Measurements from ENCODE around the gene UBASH3B.

Gene UBASH3B

GRCh38 chr11:122633219-122633829 is 22.2 kb upstream of the UBASH3B start:
- Mint-ChIP-seq H3K27ac (no peak overlapping the region), H3K4me3 (no peak overlapping the region), H3K9me3 (no peaks in the 10 kb centered on the region)

GRCh38 chr11:122634501-122634900 is 21.0 kb upstream of the UBASH3B start:
- peaks cover 11% of the 10 kb centered on the region for H3K4me1 Mint-ChIP-seq (ENCODE audit: low read depth)

More at GRCh38 chr11:122633219-122633829, 22.2 kb upstream of the UBASH3B start:
- no peaks in the 10 kb centered on the region for H3K27me3 Mint-ChIP-seq
- peaks cover 17% of the 10 kb centered on the region for H3K4me1 Mint-ChIP-seq (ENCODE audit: low read depth)
- H3K36me3 Mint-ChIP-seq (ENCODE audit: low read depth) = no peaks in the 10 kb centered on the region
- no peak for DNase-seq

GRCh38 chr11:122637541-122637940 is 18.0 kb upstream of the UBASH3B start:
- Mint-ChIP-seq H3K27me3 (no peaks in the 10 kb centered on the region), H3K4me1 (ENCODE audit: low read depth) (peaks cover 9% of the 10 kb centered on the region), H3K4me3 (no peak overlapping the region), H3K36me3 (ENCODE audit: low read depth) (no peaks in the 10 kb centered on the region), H3K27ac (no peak overlapping the region), H3K9me3 (no peaks in the 10 kb centered on the region)
- no peak for DNase-seq

More at GRCh38 chr11:122634501-122634900, 21.0 kb upstream of the UBASH3B start:
- Mint-ChIP-seq H3K36me3 (ENCODE audit: low read depth) (no peaks in the 10 kb centered on the region), H3K4me3 (no peak overlapping the region), H3K27me3 (no peaks in the 10 kb centered on the region), H3K27ac (no peak overlapping the region), H3K9me3 (no peaks in the 10 kb centered on the region)
- DNase-seq = no peak

DNA sequence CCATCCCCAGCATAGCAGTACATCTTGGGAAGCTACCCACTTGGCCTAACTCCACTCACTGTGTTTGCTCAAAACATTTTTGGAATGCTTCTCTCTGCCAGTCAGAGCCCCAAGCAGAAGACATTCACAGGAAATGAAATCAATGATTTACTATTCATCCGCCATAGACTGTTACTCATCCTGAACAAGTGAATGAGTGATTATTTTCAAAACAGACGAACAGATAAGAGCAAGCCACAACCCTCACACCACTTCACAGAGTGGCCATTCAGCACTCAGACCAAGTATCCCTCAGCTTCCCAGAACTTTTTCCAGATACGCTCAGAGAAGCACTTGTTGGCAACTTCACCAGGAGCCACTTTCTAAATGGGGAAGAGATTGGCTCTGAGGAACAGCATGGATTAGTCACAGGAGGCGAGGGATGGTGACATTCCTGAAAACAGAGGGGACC is 13.0 kb upstream of the UBASH3B start:
- no peak overlapping the region for H3K27ac Mint-ChIP-seq
- DNase-seq = no peak
- no peaks in the 10 kb centered on the region for H3K9me3 Mint-ChIP-seq
- H3K4me3 Mint-ChIP-seq = no peak overlapping the region
- H3K27me3 Mint-ChIP-seq = no peaks in the 10 kb centered on the region
- H3K4me1 Mint-ChIP-seq (ENCODE audit: low read depth) = peaks cover 23% of the 10 kb centered on the region
- no peaks in the 10 kb centered on the region for H3K36me3 Mint-ChIP-seq (ENCODE audit: low read depth)

- H3K36me3 Mint-ChIP-seq (ENCODE audit: low read depth) = no peaks in the 10 kb centered on the region
- DNase-seq = no peak
- no peaks in the 10 kb centered on the region for H3K27me3 Mint-ChIP-seq
- peaks cover 22% of the 10 kb centered on the region for H3K4me1 Mint-ChIP-seq (ENCODE audit: low read depth)
- H3K9me3 Mint-ChIP-seq = no peaks in the 10 kb centered on the region
- no peak overlapping the region for H3K4me3 Mint-ChIP-seq
- no peak overlapping the region for H3K27ac Mint-ChIP-seq
Measured at GRCh38 chr11:122642971-122643370, 12.6 kb upstream of the UBASH3B start.

DNA sequence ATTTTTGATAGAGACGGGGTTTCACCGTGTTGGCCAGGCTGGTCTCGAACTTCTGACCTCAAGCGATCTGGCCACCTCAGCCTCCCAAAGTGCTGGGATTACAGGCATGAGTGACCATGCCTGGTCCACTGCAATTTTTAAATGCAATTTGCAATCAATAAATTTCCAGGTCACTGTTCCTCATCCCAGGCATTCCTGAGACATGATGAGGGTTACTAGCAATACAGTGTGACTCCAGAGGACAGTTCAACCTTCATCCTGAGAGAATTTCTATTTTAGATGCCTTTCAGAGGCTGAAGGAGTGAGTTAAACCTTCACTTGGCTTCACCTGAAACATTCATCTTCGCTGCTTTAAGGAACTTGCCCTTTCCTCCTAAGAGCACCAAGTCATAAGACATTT is 9.7 kb upstream of the UBASH3B start:
- Mint-ChIP-seq H3K4me3 (no peak overlapping the region), H3K27ac (no peak overlapping the region), H3K4me1 (ENCODE audit: low read depth) (peaks cover 22% of the 10 kb centered on the region)

DNA sequence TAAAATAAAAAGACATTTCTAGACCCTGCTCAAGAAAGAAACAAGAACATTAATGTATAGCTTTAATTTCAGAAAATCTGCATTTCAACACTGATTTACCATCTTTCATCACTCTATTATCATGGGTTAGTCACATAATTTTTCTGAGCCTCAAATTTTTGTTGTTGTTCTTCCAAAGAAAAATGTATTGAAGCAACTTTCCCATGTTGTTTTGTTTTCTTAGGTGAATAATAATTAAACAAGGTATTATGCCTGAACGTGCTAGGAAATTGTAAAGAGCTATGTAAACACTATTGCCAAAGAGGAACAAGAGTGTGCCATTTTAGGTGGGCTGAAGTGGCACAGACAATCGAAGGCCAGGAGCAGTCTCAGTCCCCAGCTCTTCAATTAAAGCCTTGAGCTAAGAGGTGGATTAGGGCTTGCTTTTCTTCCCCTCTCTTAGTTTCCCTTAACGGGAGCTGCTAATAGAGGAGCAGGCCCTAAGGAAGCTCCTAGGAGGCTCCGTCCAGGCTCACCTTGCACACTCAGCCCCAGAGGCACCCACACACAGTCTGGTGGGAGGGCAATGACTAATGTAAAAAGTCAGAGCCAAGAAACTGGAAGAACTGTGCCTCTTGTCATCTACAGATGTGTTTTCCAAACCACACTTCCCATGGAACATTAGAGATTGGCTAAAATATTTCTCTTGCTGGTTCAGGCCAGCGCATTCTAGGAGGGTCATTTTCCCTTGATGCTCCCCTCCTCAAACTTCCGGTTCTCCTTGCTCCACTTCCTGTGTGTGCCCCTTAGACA is 8.8 kb upstream of the UBASH3B start:
- Mint-ChIP-seq H3K9me3 (no peaks in the 10 kb centered on the region), H3K27ac (no peak overlapping the region), H3K4me3 (no peak overlapping the region), H3K27me3 (no peaks in the 10 kb centered on the region), H3K36me3 (ENCODE audit: low read depth) (no peaks in the 10 kb centered on the region), H3K4me1 (ENCODE audit: low read depth) (peaks cover 22% of the 10 kb centered on the region)
- no peak for DNase-seq

More for the DNA sequence above, 9.7 kb upstream of the UBASH3B start:
- DNase-seq = no peak
- Mint-ChIP-seq H3K9me3 (no peaks in the 10 kb centered on the region), H3K36me3 (ENCODE audit: low read depth) (no peaks in the 10 kb centered on the region), H3K27me3 (no peaks in the 10 kb centered on the region)

- H3K27me3 Mint-ChIP-seq = peaks cover 2% of the 10 kb centered on the region
- no peak for DNase-seq
- peaks cover 17% of the 10 kb centered on the region for H3K4me1 Mint-ChIP-seq (ENCODE audit: low read depth)
- no peak overlapping the region for H3K4me3 Mint-ChIP-seq
- no peaks in the 10 kb centered on the region for H3K9me3 Mint-ChIP-seq
- H3K27ac Mint-ChIP-seq = no peak overlapping the region
- no peaks in the 10 kb centered on the region for H3K36me3 Mint-ChIP-seq (ENCODE audit: low read depth)
Measured at GRCh38 chr11:122647736-122648275, 7.7 kb upstream of the UBASH3B start.

DNA sequence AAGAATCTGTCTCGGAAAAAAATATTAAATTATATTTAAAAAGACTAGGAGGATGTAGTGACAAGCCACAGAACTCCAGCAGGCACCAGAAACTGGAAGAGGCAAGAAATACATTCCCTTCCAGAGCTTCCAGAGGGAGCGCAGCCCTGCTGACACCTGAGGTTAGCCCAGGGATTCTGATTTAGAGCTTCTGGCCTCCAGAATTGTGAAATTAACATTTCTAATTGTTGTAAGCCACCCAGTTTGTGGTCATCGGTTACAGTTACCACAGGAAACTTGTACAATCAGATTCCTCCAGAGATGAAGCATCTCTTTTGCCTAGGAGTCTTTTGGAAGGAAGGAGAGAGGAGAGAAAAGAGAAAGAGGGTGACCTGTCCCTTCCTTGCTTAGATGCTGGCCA is 6.4 kb upstream of the UBASH3B start:
- no peak overlapping the region for H3K4me3 Mint-ChIP-seq
- no peak overlapping the region for H3K27ac Mint-ChIP-seq
- H3K4me1 Mint-ChIP-seq (ENCODE audit: low read depth) = peaks cover 16% of the 10 kb centered on the region
- H3K36me3 Mint-ChIP-seq (ENCODE audit: low read depth) = no peaks in the 10 kb centered on the region
- no peak for DNase-seq
- no peaks in the 10 kb centered on the region for H3K9me3 Mint-ChIP-seq
- H3K27me3 Mint-ChIP-seq = peaks cover 2% of the 10 kb centered on the region

DNA sequence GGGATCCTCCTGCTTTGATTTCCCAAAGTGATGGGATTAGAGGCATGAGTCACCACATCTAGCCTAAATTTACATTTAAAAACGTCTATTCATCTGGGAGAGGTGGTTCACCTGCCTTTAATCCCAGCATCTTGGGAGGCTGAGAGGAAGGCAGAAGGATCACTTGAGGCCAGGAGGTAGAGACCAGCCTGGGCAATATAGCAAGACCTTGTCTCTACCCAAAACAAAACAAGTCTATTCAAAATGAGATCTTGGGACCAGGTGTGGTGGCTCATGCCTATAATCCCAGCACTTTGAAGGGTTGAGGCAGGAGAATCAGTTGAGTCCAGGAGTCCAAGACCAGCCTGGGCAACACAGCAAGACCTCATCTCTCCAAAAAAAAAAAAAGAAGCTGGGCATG is 4.9 kb upstream of the UBASH3B start:
- Mint-ChIP-seq H3K4me3 (no peak overlapping the region), H3K27me3 (peaks cover 5% of the 10 kb centered on the region), H3K9me3 (no peaks in the 10 kb centered on the region), H3K4me1 (ENCODE audit: low read depth) (peaks cover 21% of the 10 kb centered on the region), H3K27ac (no peak overlapping the region), H3K36me3 (ENCODE audit: low read depth) (peaks cover 4% of the 10 kb centered on the region)
- no peak for DNase-seq

DNA sequence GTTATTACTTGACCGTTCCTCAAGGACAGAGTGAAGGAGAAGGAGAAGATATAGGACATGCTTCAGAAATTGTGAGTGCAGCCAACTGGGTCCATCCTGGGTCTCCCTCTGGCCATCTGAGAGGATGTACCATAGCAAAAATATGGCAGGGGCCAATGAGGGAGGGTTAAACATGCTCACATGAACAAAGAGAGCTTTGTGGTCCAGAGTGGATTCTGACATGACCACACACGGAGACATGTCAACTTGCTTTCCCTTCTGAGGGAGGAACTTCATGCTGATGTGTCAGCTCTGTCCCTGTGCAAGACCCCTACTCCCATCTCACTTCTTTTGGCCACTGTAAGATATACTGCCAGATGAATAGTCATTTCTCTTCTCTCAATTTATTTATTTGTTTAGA is 3.0 kb upstream of the UBASH3B start:
- Mint-ChIP-seq H3K4me1 (ENCODE audit: low read depth) (peaks cover 16% of the 10 kb centered on the region), H3K27ac (no peak overlapping the region), H3K9me3 (no peaks in the 10 kb centered on the region), H3K36me3 (ENCODE audit: low read depth) (peaks cover 12% of the 10 kb centered on the region), H3K27me3 (peaks cover 5% of the 10 kb centered on the region), H3K4me3 (no peak overlapping the region)
- no peak for DNase-seq

- H3K27ac Mint-ChIP-seq = no peak overlapping the region
- H3K9me3 Mint-ChIP-seq = no peaks in the 10 kb centered on the region
- H3K4me3 Mint-ChIP-seq = no peak overlapping the region
- peaks cover 27% of the 10 kb centered on the region for H3K4me1 Mint-ChIP-seq (ENCODE audit: low read depth)
- H3K27me3 Mint-ChIP-seq = peaks cover 5% of the 10 kb centered on the region
- no peak for DNase-seq
- peaks cover 12% of the 10 kb centered on the region for H3K36me3 Mint-ChIP-seq (ENCODE audit: low read depth)
Measured at GRCh38 chr11:122653916-122654585, 1.5 kb upstream of the UBASH3B start.

- H3K27me3 Mint-ChIP-seq = peaks cover 5% of the 10 kb centered on the region
- H3K4me1 Mint-ChIP-seq (ENCODE audit: low read depth) = peaks cover 46% of the 10 kb centered on the region
- H3K9me3 Mint-ChIP-seq = no peaks in the 10 kb centered on the region
- peak overlapping the region; percentile 93 for H3K27ac Mint-ChIP-seq
- peaks cover 12% of the 10 kb centered on the region for H3K36me3 Mint-ChIP-seq (ENCODE audit: low read depth)
- DNase-seq = peak; percentile 78
- H3K4me3 Mint-ChIP-seq = peak overlapping the region; percentile 89
Measured at GRCh38 chr11:122656073-122656630, 630 bp downstream of the UBASH3B start.

DNA sequence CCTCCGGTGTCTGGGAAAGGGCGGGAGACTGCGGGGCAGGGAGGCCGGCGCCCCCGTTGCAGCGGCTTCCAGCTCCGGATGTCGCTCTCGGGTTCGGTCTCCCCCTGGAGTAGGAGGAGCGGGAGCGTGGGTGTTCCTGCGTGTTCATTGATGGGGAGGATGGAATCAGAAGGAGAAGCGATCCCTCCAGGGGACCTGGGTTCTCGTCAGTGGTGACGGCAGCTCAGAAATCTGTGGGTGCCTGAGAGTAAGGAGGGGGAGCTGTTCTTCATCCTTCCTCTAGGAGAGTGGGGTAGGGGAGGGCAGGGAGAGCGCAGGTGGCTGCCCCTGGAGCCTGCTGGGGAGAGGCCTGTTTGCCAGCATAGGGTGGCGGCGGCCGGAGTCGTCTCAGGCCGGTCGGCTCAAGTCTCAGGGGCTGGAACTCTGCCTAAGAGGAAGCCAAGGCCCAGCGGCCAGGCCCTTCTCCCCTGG is 1.1 kb downstream of the UBASH3B start:
- peaks cover 5% of the 10 kb centered on the region for H3K27me3 Mint-ChIP-seq
- peak overlapping the region; percentile 89 for H3K4me3 Mint-ChIP-seq
- H3K9me3 Mint-ChIP-seq = no peaks in the 10 kb centered on the region
- peaks cover 12% of the 10 kb centered on the region for H3K36me3 Mint-ChIP-seq (ENCODE audit: low read depth)
- peak overlapping the region; percentile 93 for H3K27ac Mint-ChIP-seq
- peaks cover 49% of the 10 kb centered on the region for H3K4me1 Mint-ChIP-seq (ENCODE audit: low read depth)
- DNase-seq = no peak
